Measurements from ENCODE around the gene E2F4. TPM values are rescaled to one million over a fixed set of nuclear protein-coding genes. Genes with fewer than 3 reads are reported as not detected.

The E2F4 gene
- polyA plus RNA-seq, 1 donor from 2014 or later: 73.7 TPM

DNA sequence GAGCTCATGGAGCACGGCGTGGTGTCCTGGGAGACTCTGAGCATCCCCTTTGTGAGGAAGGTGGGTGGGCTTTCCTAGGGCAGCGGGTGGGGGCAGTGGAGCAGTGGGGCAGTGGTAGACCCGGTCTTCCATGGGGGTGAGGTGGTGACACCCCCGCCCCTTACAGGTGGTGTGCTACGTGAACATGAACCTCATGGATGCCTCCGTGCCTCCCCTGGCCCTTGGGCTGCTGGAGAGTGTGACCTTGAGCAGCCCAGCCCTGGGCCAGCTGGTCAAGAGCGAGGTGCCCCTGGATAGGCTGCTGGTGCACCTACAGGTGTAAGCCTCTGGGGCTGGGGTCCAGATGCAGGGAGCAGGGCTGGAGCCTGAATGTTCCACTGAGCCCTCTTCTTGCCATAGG lies 8.5 kb downstream of the E2F4 start:
- peak overlapping the region in 1 of 4 donors; percentile 17 for H3K4me3 Mint-ChIP-seq
- peaks cover 8% of the 10 kb centered on the region for H3K36me3 Mint-ChIP-seq
- H3K9me3 Mint-ChIP-seq: no peaks in the 10 kb centered on the region
- no peak overlapping the region for H3K27ac Mint-ChIP-seq
- H3K4me1 Mint-ChIP-seq: peaks cover 2 to 11% (median 3%) of the 10 kb centered on the region in 3 donors
- no peaks in the 10 kb centered on the region for H3K27me3 Mint-ChIP-seq

DNA sequence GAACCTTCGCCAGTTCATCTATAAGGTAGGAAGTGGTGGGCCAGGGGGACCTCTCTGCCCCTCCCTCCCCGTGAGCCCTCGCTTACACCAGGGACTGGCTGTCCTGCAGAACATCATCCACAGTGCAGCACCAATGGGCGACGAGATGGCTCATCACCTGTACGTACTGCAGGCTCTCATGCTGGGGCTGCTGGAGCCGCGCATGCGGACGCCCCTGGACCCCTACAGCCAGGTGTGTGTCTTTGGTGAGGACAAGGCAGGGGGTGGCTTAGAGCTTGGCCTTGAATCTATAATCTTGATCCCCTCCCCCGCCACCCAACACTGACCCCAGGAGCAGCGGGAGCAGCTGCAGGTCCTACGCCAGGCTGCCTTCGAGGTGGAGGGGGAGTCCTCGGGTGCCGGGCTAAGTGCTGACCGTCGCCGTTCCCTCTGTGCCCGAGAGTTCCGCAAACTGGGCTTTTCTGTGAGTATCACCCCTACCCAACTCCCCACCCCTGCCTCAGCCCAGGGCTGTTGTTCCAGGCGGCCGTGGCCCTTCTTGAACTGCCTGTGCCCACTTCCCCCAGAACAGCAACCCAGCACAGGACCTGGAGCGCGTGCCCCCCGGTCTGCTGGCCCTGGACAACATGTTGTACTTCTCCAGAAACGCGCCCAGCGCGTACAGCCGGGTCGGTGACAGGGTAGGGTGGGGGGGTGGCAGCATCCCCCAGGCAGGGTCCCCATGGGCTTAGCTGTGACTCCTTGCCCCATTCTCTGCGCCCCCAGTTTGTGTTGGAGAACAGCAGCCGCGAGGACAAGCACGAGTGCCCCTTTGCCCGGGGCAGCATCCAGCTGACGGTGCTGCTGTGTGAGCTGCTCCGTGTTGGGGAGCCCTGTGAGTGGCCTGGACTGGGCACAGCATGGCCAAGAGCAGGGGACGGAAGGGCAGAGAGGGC lies 9.7 kb downstream of the E2F4 start:
- H3K36me3 Mint-ChIP-seq: peaks cover 2% of the 10 kb centered on the region
- no peaks in the 10 kb centered on the region for H3K27me3 Mint-ChIP-seq
- H3K9me3 Mint-ChIP-seq: no peaks in the 10 kb centered on the region
- H3K4me1 Mint-ChIP-seq: peaks cover 0 to 7% (median 0%) of the 10 kb centered on the region in 3 donors
- H3K4me3 Mint-ChIP-seq: no peak overlapping the region
- no peak overlapping the region for H3K27ac Mint-ChIP-seq

GRCh38 chr16:67202426-67202825 lies 10.5 kb downstream of the E2F4 start:
- Mint-ChIP-seq H3K4me1 (peaks cover 0 to 4% (median 0%) of the 10 kb centered on the region in 3 donors), H3K27ac (no peak overlapping the region), H3K4me3 (no peak overlapping the region), H3K9me3 (no peaks in the 10 kb centered on the region), H3K36me3 (peaks cover 2% of the 10 kb centered on the region), H3K27me3 (no peaks in the 10 kb centered on the region)

- H3K27me3 Mint-ChIP-seq: no peaks in the 10 kb centered on the region
- H3K9me3 Mint-ChIP-seq: no peaks in the 10 kb centered on the region
- H3K4me1 Mint-ChIP-seq: peaks cover 0 to 3% (median 0%) of the 10 kb centered on the region in 3 donors
- no peak overlapping the region for H3K4me3 Mint-ChIP-seq
- H3K36me3 Mint-ChIP-seq: peaks cover 2% of the 10 kb centered on the region
- no peak overlapping the region for H3K27ac Mint-ChIP-seq
These were observed 11.1 kb downstream of the E2F4 start for GRCh38 chr16:67202956-67203493.

- H3K9me3 Mint-ChIP-seq: no peaks in the 10 kb centered on the region
- no peak overlapping the region for H3K4me3 Mint-ChIP-seq
- H3K27me3 Mint-ChIP-seq: no peaks in the 10 kb centered on the region
These were observed 12.1 kb downstream of the E2F4 start for GRCh38 chr16:67204076-67204475.

DNA sequence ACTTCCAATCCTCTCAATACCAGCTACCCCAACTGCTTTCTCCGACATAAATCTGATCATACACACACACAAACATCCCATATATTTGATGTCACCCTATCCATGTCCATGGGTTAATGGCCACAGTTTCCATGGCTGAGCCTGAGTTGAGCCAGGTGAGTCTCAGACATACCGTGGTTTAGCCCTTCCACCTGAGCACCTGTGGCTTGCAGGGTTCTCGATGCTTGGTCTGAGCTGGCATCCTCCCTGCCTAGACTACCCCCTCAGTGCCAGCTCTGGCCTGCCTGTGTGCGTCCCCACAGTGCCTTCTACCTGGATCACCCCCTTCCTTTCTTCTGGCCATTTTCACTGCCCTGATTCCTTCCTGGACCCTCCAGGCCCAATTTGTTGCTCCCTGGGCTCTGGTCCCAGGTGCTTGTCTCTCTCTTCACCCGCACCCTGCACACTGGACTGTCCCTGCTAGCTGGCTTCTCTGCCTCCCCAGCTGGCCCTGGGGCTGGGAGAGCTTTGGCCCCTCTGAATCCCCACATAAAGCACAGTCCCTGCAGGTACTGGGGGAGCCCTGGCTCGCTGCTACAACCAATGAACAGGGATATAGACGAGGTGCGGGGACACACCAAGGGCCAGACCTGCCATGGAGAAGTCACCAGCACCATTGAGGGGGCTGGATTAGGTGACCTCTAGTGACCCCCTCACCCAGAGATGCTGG lies 14.3 kb downstream of the E2F4 start:
- H3K36me3 Mint-ChIP-seq: no peaks in the 10 kb centered on the region
- no peaks in the 10 kb centered on the region for H3K9me3 Mint-ChIP-seq
- no peak overlapping the region for H3K4me3 Mint-ChIP-seq
- H3K27me3 Mint-ChIP-seq: no peaks in the 10 kb centered on the region
- no peak overlapping the region for H3K27ac Mint-ChIP-seq
- no peaks in the 10 kb centered on the region for H3K4me1 Mint-ChIP-seq

More at GRCh38 chr16:67204076-67204475, 12.1 kb downstream of the E2F4 start:
- peaks cover 2% of the 10 kb centered on the region for H3K36me3 Mint-ChIP-seq
- no peak overlapping the region for H3K27ac Mint-ChIP-seq
- H3K4me1 Mint-ChIP-seq: no peaks in the 10 kb centered on the region

- H3K4me3 Mint-ChIP-seq: no peak overlapping the region
- no peaks in the 10 kb centered on the region for H3K4me1 Mint-ChIP-seq
- no peaks in the 10 kb centered on the region for H3K27me3 Mint-ChIP-seq
- H3K36me3 Mint-ChIP-seq: no peaks in the 10 kb centered on the region
- H3K9me3 Mint-ChIP-seq: no peaks in the 10 kb centered on the region
- H3K27ac Mint-ChIP-seq: no peak overlapping the region
These were observed 14.9 kb downstream of the E2F4 start for GRCh38 chr16:67206838-67207248.

- no peaks in the 10 kb centered on the region for H3K9me3 Mint-ChIP-seq
- no peaks in the 10 kb centered on the region for H3K4me1 Mint-ChIP-seq
- no peak overlapping the region for H3K27ac Mint-ChIP-seq
- no peak overlapping the region for H3K4me3 Mint-ChIP-seq
- no peaks in the 10 kb centered on the region for H3K36me3 Mint-ChIP-seq
- no peaks in the 10 kb centered on the region for H3K27me3 Mint-ChIP-seq
These were observed 15.5 kb downstream of the E2F4 start for GRCh38 chr16:67207249-67208091.

- H3K27me3 Mint-ChIP-seq: no peaks in the 10 kb centered on the region
- no peak overlapping the region for H3K4me3 Mint-ChIP-seq
- H3K9me3 Mint-ChIP-seq: no peaks in the 10 kb centered on the region
- H3K36me3 Mint-ChIP-seq: no peaks in the 10 kb centered on the region
- H3K27ac Mint-ChIP-seq: no peak overlapping the region
- H3K4me1 Mint-ChIP-seq: no peaks in the 10 kb centered on the region
These were observed 16.4 kb downstream of the E2F4 start for GRCh38 chr16:67208154-67208896.

GRCh38 chr16:67209565-67209964 lies 17.6 kb downstream of the E2F4 start:
- no peaks in the 10 kb centered on the region for H3K4me1 Mint-ChIP-seq
- H3K27ac Mint-ChIP-seq: no peak overlapping the region
- H3K36me3 Mint-ChIP-seq: no peaks in the 10 kb centered on the region
- H3K27me3 Mint-ChIP-seq: no peaks in the 10 kb centered on the region
- H3K4me3 Mint-ChIP-seq: no peak overlapping the region
- H3K9me3 Mint-ChIP-seq: no peaks in the 10 kb centered on the region

- Mint-ChIP-seq H3K4me3 (no peak overlapping the region), H3K4me1 (no peaks in the 10 kb centered on the region), H3K27ac (no peak overlapping the region), H3K36me3 (no peaks in the 10 kb centered on the region), H3K27me3 (no peaks in the 10 kb centered on the region), H3K9me3 (no peaks in the 10 kb centered on the region)
These were observed 18.3 kb downstream of the E2F4 start for GRCh38 chr16:67210069-67210937.

- no peaks in the 10 kb centered on the region for H3K9me3 Mint-ChIP-seq
- H3K36me3 Mint-ChIP-seq: no peaks in the 10 kb centered on the region
- no peaks in the 10 kb centered on the region for H3K27me3 Mint-ChIP-seq
- no peaks in the 10 kb centered on the region for H3K4me1 Mint-ChIP-seq
- H3K27ac Mint-ChIP-seq: no peak overlapping the region
- no peak overlapping the region for H3K4me3 Mint-ChIP-seq
These were observed 19.7 kb downstream of the E2F4 start for GRCh38 chr16:67211674-67212073.

- Mint-ChIP-seq H3K4me3 (no peak overlapping the region), H3K27ac (no peak overlapping the region), H3K9me3 (no peaks in the 10 kb centered on the region), H3K36me3 (no peaks in the 10 kb centered on the region), H3K27me3 (no peaks in the 10 kb centered on the region), H3K4me1 (no peaks in the 10 kb centered on the region)
These were observed 20.8 kb downstream of the E2F4 start for GRCh38 chr16:67212766-67213165.

Measured in IgD-negative memory B cell (primary cell).